HG03103 (cell line): ENCODE results near the gene C1QTNF8.

ENCODE experiments used
- ATAC-seq: cut with Tn5 transposase; IDR thresholded peaks from one replicate; pipeline ENCODE4 v1.9.1; 2021; ENCODE audit warnings: low read depth; ENCODE audit not compliant: unreplicated experiment

Gene C1QTNF8, protein sequence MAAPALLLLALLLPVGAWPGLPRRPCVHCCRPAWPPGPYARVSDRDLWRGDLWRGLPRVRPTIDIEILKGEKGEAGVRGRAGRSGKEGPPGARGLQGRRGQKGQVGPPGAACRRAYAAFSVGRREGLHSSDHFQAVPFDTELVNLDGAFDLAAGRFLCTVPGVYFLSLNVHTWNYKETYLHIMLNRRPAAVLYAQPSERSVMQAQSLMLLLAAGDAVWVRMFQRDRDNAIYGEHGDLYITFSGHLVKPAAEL

DNA sequence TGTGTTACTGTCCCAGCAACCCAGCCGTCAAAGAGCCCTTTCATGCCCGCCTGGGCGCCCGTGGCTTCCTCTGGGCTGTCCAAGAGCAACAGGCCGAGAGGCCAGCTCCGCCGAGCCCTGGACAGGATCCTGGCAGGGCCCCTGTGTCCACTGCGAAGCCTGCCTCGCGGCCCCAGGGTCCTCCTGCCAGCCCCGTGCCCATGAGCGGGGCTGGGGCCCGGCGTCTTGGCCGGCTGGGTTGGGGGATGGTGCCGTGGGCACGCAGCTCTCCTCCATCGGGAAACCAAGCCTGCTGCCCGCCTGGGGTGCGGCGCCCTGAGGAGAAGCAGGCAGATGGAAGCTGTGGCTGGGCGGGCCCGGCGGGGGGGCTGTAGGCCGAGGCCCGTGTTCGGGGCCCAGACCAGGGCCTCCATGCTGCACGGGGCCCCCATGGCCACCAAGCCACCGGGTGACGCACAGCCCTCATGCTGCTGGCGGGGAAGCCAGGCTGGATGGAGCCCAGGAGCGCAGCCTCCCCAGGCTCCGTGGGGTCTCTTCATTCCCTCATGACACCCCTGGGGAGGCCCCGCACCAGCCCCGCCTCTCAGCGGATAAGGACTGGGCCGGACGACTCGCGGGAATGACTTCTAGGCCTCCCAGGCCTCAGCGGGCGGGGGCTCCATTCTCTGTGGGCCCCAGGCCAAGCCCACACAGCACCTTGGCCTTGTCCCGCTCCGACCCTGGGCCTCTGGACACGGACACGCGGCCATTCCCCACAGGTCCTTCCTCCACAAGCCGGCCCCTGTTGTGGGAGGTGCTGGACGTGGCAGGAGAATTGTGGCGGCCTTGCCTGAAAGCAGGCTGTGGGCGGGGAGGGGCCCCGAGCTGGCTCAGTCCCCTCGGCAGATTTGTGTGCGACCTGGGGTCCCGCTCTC, at the start of gene C1QTNF8:
Gene C1QTNF8, minus strand, starts transcription at position 76 of the 914 bp plus-strand sequence. CDS start 1,322 bp downstream, outside the sequence.
- ATAC-seq = no peak

DNA sequence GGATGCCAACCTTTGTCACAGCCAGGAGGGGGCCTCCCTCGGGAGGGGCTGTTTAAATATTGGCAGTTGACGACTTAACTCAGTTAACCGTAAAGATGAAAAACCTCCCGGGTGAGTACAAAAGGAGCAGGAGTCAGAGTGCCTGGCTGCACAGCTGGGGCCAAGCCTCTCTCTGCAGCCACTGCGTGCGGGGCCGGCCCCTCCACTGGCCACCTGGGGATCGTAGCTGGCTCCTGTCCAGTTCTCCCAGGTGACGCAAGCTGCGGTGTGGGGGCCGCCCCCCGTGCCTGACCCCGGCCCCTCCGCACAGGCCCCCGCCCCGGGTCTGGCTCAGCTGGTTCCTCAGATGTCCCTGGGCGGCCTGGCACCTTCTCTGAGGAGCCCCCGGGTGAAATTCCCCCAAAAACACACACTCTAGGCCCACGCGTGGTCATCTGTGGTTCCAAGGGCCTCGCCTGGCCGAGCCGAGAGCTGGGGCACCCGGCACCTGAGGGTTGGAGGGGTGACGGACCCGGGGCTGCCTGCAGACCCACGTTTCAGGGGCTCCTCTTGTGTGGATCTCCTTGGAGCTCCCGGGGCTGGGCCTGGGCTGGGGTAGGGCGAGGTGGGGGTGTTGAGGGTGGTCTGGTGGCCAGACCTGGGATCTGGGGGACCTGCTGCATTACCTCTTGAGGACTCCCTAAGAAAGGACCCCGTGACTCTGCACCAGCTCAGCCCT, 49.5 kb upstream of the C1QTNF8 start:
- no peak for ATAC-seq

DNA sequence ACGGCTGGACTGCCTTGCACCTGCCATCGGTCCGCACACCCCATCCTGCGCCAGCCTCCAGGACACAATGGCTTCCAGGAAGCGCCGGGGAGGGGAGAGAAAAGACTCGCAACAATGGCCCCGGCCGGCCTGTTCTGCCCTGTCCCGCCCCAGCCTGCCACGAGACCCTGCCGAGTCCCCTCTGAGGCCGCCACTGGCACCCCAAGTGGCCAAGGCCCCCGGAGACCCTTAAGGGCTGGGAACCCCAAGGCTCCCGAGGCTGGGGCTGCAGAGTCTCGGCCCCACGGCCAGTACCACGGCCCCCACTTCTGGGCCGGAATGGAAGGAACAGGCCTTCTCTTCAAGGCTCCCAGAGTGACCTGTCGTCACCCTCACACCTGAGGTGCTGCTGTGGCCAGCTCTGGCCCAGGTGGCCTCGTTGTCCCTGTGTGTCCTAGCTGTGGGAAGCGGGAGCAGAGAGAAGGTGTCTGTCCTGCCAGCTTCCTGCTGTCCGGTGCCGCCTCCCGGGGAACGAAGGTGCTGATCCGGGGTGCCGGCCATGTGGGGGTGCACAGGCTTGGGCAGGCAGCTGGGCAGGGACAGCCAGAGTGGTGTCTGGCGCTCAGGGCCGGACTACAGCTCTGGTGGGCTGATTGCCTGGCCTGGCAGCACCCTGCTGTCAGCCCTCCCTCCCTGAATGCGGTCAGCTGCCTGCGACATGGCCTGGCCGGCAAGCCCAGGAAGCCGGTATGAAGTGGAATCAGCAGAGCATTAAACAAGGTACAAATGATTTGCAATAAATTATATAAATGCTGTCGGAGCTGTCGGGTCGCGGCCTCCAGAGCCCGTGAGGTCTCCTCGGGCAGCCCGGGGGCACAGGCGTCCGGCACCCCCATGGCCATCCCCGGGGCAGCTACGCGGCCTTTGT, 48.7 kb upstream of the C1QTNF8 start:
- no peak for ATAC-seq

DNA sequence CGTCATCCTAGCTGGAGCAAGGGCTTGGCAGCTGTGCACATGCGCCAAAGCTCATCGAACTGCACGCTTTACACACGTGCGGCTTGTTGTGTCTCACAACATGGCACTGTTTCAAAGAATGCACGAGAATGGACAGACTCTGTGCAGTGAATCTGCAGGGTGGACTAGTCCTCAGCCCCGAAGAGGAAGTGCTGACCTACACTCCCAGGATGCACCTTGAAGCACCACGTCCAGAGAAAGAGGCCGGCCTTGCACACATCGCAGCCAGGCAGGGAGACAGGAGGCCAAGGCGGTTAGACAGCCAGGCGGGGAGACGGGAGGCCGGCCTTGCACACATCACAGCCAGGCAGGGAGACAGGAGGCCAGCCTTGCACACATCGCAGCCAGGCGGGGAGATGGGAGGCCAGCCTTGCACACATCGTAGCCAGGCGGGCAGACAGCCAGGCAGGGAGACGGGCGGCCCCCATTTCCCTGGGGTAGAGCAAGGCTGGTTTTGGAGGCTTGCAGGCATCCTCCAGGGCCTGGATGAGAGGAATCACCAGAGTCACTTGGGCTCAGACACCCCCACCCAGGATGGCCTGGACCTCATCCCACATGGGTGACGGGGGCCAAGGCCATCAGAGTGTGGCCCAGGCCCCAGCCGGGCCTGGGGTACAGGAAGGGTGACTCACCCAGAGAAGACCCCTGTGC, 47.9 kb upstream of the C1QTNF8 start:
- ATAC-seq = no peak

DNA sequence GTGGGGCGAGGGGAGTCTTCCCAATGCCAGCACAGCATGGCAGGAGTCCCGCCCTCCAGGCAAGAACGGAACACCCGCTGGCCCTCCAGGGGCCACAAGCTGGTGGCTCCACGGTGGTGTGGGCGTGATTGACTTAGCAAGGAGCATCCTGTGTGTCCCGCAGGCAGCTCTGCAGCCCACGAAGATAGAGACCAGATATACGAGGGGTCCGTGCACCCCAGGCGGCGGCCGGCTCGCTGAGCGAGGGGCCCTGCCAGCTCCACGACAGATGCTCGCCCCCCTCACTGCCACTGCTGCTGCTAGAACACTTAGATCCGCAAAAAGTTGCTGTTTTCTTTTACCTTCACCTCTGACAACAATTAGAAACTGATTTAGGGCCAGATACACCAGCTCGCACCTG, 46.9 kb upstream of the C1QTNF8 start:
- no peak for ATAC-seq

DNA sequence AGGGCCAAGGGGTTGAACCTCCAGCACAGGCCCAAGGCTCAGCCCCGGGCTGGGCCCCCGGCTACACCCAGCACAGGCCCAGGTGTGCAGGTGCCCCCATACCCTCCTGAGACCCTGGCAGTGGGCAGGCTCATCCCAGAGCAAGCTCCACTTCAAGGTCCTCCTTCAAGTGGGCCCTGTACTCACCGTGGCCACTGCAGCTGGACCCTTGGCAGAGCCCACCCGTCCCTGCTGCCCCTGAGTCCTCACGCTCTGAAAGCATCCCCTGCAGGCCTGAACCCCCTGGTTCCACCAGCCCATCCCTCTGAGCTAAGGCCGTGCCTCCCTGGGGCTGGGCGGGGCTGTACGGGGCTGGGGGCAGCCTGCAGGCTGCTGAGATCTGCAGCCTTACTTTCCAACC, 45.7 kb upstream of the C1QTNF8 start:
- ATAC-seq = no peak

DNA sequence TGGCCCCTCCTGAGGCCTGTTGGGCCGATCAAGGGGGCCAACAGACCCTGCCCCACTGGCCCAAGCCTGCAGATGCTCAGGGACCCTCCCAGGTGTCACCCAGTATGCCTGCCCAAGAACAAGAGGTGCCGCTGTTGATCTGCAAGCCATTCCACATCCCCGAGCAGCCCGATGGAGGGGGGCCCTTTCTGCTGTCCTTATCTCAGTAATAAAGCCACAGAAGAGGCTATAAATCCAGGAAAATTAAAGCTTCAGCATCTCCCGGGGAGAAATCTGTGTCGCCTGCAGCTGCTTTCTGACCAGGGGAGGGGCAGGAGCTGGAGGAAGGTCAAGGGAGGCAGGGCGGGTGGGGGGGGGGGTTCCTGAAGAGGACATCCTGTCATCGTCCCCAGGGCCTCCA, 45.1 kb upstream of the C1QTNF8 start:
- no peak for ATAC-seq

DNA sequence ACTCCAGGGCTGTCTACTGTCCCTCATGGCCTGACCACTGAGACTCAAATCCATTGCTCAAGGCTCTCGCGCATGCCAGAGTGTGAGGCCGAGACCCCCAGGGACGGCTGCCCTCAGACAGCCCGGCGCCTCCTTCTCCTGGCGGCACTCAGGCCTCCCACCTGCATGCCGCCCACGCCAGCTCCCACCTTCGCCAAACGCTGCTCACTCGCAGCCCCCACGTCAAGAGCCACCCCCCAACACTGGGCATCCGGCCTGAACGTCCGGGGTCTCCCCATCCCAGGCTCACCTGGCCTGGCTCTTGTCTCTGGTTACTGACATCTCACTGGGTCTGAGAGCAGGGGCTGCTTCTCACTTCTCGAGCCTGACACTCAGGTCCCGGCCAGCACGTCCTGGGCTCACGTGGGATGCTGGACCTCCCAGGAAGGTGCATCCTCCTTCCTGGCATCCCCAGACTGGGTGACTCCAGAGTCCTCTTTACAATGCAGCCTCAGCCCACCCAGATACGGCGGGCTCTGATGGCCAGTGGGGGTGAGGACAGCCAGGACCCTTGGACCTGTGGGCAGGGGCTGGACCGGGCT, 44.6 kb upstream of the C1QTNF8 start:
- ATAC-seq = no peak

DNA sequence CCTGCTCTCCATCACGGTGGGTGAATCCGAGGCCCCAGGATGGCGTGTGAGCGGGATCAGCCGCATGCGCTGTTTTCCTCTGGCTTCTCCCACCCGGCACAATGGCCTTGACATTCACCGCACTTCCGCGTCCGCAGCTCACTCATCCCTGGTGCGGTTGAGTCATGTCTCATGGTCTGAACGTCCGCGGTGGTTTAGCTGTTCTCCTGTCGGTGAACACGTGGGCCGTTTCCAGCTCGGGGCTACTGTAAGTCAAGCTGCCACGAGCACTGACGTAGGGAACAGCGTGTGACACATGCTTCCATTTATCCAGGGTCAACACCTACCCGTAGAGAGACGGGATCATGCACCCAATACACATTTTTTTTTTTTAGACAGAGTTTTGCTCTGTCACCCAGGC, 41.6 kb upstream of the C1QTNF8 start:
- no peak for ATAC-seq

DNA sequence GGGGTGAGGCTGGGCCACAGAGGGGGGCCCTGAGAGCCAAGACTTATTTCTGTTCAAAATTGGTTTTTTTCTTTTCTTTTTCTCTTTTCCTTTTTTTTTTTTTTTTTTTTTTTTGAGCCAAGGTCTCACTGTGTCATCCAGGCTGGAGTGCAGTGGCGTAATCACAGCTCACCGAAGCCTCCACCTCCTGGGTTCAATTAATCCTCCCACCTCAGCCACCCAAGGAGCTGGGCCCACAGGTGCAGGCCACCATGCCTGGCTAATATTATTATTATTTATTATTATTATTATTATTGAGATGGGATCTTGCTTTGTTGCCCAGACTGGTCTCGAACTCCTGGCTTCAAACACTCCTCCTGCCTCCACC, 39.4 kb upstream of the C1QTNF8 start:
- ATAC-seq = no peak

DNA sequence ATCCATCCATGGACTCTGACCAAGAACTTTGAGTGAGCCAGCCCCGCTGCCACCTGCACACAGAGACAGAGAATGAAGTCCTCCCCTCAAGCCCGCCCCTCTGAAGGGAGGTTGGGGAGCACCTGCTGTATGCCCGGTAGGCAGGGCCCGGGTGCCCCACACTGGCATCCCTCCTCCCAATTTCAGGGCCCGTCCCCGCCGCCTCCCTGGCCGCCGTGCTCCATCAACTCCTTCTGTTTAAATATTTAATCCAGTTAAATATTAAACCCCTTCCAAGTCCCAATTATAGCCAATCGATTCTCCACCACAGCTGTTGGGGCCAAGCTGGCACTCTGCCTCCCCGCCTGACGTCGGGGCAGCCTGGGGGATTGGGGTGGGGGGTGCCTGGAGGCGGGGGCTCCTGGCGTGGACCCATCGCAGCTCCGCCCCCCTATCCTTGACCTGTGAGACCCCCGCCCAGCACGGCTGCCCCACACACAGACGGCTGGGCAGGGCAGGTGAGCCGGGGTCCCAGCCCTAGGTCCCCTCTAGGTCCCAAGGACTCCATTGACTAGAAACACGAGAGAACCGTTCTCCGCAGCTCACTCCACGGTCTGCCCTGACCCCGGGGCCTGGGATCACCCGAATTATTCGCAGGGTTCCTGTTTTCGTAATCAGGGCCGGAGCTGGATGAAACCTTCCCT, 38.9 kb upstream of the C1QTNF8 start:
- no peak for ATAC-seq

DNA sequence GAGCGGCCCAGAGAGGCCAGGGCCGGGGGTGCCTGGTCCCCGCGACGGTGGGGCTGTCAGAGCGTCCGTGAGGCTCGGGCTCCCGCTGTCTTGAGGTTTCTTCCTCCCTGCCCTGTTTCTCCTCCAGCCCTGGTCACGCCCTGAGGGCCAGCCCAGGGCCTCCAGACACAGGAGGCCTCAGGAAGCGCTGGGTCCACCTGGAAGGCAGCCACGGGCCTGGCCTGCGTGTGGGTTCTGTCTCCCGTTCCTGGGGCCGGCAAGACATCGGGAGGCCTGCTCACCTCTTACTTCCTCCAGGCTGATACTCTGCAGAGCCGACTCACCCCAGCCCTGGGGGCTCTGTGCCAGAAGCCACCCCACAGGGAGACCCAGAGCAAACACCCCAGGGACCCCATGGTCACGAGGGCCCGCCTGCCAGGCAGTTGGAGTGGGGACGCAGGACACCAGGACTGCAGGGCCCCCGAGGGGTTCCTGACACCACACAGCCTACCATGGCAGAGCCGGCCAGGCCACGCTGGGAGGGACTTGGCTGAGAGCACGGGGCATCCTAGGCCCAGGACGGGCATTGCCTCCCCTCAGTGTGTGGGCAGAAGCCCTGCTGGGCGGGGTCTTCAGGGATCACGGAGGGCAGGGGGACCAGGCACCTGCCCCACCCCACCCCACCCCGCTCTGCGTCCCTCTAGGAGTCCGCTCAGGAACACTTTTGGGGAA, 37.9 kb upstream of the C1QTNF8 start:
- ATAC-seq = no peak

DNA sequence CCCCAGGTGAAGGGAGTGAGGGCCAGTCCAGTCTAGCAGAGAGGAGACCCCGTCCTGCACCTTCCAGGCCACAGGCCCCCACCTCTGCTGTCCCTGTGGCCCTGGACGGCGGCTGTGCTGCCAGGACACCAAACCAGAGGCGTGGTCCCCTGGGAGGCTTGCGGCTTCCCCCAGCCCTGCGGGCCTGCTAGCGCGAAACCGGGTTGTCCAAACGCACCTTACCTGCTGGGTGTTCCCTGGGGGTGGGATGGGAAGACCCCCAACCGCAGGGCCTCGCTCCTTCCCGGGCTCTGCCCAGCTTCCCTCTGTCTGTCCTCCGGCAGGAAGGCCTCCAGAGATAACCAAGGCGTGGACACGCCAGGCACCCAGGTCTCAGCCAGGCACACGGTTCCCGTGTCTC, 37.2 kb upstream of the C1QTNF8 start:
- ATAC-seq = no peak

DNA sequence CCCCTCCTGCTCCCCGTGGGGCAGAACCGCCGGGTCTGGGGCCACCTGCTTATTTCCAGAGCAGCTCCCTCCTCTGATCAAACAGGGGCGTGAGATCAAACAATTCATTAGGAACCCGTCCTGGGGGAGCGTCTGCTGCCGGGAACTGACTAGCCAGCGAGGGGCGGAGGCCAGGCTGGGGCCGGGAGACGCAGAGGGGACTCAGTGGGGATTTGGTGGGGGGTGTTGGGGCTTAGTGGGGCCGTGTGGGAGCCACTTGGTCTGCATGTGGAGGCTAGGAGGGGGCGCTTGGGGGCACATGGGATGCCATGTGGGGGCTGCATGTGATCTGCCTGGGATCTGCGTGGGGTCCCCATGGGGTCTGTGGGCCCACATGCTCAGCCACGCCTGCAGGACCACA, 36.4 kb upstream of the C1QTNF8 start:
- ATAC-seq = no peak

DNA sequence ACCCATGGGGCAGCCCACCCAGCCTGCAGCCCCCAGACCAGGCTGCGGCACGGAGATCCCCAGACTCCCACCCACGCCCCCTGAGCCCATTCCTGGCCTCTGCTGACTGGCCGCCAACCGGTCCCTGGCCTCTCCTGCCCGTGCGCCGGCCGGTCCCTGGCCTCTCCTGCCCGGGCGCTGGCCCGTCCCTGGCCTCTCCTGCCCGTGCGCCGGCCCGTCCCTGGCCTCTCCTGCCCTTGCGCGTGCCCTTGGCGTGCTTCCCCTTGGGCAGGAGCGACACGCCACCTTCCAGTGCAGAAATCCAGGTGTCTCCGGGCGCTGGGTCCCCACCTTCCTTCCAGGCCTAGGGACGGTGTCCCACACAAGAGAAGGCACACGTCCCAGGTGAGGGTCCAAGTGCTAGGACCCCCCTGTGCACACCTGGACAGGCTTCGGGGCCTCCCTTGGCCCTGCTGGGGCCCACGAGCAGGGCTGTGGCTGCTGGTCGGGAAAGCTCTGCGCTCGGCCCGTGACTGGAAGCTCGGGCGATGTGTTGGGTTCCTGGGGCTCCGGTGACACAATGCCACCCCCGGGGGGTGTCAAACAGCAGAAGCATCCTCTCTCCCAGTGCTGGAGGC, 35.4 kb upstream of the C1QTNF8 start:
- ATAC-seq = no peak

DNA sequence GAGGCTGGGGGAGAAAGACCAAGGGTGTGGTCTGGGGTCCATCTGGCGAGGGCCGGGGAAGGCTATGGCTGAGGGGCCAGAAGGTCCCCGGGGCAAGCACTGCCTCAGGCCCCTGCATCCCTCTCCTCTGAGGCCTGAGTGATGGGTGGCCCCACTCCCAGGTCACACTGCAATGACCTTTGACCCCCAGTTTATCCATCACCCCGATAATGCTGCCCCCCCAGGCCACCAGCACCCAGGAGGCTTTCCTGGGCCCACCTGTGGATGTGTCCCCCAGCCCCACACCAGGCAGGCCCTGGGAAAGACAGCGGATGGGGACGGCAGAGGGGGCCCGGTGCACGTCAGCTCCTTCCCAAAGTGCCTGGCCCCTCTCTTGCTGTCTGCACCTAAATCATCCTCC, 34.3 kb upstream of the C1QTNF8 start:
- no peak for ATAC-seq

DNA sequence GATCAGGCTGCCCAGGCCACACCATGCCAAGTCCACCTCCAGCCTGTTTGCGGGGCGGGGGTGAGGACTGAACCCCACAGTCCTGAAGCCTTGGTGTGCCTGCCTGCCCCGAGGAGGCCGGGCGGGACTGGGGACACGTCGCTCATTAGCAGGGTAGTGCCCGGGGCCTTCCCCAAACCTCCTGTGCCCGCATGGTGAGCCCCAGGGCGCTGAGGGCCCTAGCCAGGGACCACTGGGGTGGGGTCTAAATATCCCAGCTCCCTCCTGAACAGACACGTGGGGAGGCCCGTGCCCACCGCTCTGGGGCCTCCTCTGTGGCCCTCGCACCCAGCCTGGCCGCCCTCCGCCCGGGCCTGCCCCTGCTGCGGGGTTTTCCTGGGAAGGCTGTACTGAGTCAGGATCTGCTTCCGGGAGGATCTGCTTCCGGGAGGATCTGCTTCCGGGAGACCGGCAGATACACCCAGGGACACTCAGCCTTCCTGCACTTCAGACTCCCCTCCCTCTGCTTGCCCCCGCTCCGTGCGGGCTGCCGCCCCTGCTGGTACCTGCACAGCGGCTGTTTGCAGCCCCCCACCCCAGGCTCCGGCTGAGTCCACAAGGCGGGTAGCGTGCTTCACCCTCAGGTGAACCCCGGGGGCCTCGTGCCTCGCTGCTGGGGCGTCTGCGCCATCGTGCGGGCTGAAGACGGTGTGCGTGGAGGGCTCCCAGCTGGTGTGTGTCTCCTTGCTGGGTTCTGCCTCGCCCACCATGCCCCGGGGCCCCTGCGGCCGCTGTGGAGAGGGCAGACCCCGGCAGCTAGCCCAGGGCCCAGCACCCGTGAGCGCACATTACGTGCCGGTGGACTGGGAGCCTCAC, 33.3 kb upstream of the C1QTNF8 start:
- no peak for ATAC-seq
